OCI-LY7 (cell line): ENCODE measurements around the gene LMX1A.

ENCODE experiments used
- CTCF ChIP-seq: fragments of 200-600 bp; sonication (generic); conservative IDR thresholded peaks from 2 replicates; pipeline ENCODE4 v1.5.1; 2014; ENCODE audit warnings: mild to moderate bottlenecking, antibody characterized with exemption, low read length, moderate library complexity, mixed read lengths
- EZH2phosphoT487 ChIP-seq: fragments of 200-600 bp; sonication (generic); IDR thresholded peaks from 2 replicates; pipeline ENCODE4 v1.6.1; 2018; ENCODE audit warnings: low read depth, borderline replicate concordance, mild to moderate bottlenecking, mixed run types, antibody characterized with exemption, low read length, moderate library complexity, mixed read lengths

DNA sequence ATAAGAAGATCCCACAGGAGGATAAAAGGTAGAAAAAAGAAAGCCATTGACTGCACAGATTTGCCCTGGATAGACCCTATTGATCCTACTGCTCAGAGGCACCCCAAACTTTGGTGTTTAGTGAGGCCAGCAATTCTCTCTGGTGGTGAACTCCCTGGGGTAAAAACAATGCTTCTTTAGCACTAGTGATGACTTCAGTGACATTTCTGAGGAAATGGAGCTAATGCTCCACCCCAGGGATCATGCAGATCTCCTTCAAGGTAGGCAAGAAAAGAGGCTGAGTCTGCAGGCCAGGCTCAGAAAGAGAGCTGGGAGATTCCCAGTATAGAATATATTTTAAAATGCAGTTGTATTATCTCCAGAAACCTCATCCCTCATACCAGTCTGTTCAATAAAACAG is 140.3 kb downstream of the LMX1A start:
- TF ChIP-seq CTCF (no peak), EZH2phosphoT487 (no peak)
